Measurements from ENCODE around the gene VANGL1.
A peak's percentile ranks its signal among the peaks of the same experiment; 100 is the strongest.

The VANGL1 gene

DNA sequence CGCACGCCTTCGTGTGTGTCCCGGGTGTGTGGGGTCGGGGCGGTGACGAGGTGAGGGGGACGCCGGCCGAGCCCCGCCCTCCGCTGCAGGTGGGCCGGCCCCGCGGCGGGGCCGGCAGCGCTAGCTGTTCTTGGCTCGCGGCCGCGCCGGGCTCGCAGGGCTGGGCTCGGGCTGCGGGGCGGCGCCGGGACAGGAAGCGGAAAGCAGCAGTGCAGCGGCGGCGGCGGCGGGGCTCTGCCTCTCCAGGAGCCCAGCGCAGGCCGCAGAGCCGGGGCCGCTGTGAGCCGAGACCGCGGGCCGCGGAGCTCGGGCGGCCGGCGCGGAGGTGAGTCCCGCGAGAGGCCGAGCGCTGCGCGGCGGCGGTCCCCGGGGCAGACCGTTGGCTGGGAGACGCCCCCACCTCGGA, at the start of gene VANGL1:
Gene VANGL1, plus strand, starts transcription at position 209 of the 406 bp plus-strand sequence. CDS start 9,444 bp downstream, outside the sequence.
- Histone ChIP-seq H3K27ac (peak within 1 kb of the TSS in 10 of 11 experiments; percentile 56 to 82 (median 76); a peak in 21 of 22 replicates), H3K9ac (peak within 1 kb of the TSS; percentile 75 to 88 (median 83)), H3K4me3 (peak within 1 kb of the TSS; percentile 76 to 95 (median 89)), H4K20me1 (peaks cover 0 to 16% (median 7%) of the 10 kb centered on the region in 11 experiments; a peak in 5 of 22 replicates), H3K27me3 (no peaks in the 10 kb centered on the region), H3K4me1 (peaks cover 7 to 18% (median 13%) of the 10 kb centered on the region in 10 experiments), H3K4me2 (peak within 1 kb of the TSS; percentile 79 to 97 (median 90)), H3K9me3 (replicated peaks in 1 of 11) (peaks cover 12 to 28% (median 17%) of the 10 kb centered on the region in 11 experiments; a peak in 18 of 22 replicates), H3K36me3 (no peaks in the 10 kb centered on the region; a peak in 1 of 22 replicates)
- no peak for TF ChIP-seq Cebpa-rat (IDR thresholded peaks at IDR 0.05)

GRCh38 chr1:115592264-115592663, 49.5 kb upstream of the VANGL1 start:
- no peak for TF ChIP-seq Cebpa-rat (IDR thresholded peaks at IDR 0.05)
- H3K4me3 ChIP-seq, result no peak overlapping the region

GRCh38 chr1:115593365-115594259, 48.2 kb upstream of the VANGL1 start:
- TF ChIP-seq Cebpa-rat (IDR thresholded peaks at IDR 0.05), result no peak
- Histone ChIP-seq H3K36me3 (no peaks in the 10 kb centered on the region), H3K27me3 (no peaks in the 10 kb centered on the region), H3K9ac (no peak overlapping the region), H3K4me1 (peaks cover 4 to 38% (median 29%) of the 10 kb centered on the region in 10 experiments; a peak in 17 of 20 replicates), H3K4me3 (no peak overlapping the region), H3K27ac (no peak overlapping the region), H4K20me1 (no peaks in the 10 kb centered on the region), H3K9me3 (replicated peaks in 1 of 11) (peaks cover 14 to 20% (median 17%) of the 10 kb centered on the region in 11 experiments; a peak in 21 of 22 replicates), H3K4me2 (peak overlapping the region in 7 of 11 experiments; percentile 24 to 80 (median 71); a peak in 13 of 22 replicates)

More at GRCh38 chr1:115592264-115592663, 49.5 kb upstream of the VANGL1 start:
- no peaks in the 10 kb centered on the region for H4K20me1 ChIP-seq
- peak overlapping the region in 3 of 11 experiments; percentile 36 to 75 (median 71); a peak in 3 of 22 replicates for H3K4me2 ChIP-seq
- H3K36me3 ChIP-seq, result no peaks in the 10 kb centered on the region
- H3K27me3 ChIP-seq, result no peaks in the 10 kb centered on the region
- H3K4me1 ChIP-seq, result peaks cover 4 to 38% (median 29%) of the 10 kb centered on the region in 10 experiments; a peak in 17 of 20 replicates
- H3K9ac ChIP-seq, result no peak overlapping the region
- H3K9me3 ChIP-seq (replicated peaks in 1 of 11), result peaks cover 25 to 32% (median 28%) of the 10 kb centered on the region in 11 experiments
- no peak overlapping the region for H3K27ac ChIP-seq

GRCh38 chr1:115594600-115594999, 47.2 kb upstream of the VANGL1 start:
- no peaks in the 10 kb centered on the region for H3K36me3 ChIP-seq
- H3K9me3 ChIP-seq (replicated peaks in 1 of 11), result peaks cover 14 to 20% (median 17%) of the 10 kb centered on the region in 11 experiments; a peak in 21 of 22 replicates
- TF ChIP-seq Cebpa-rat (IDR thresholded peaks at IDR 0.05), result no peak
- H4K20me1 ChIP-seq, result no peaks in the 10 kb centered on the region
- H3K27ac ChIP-seq, result no peak overlapping the region
- no peaks in the 10 kb centered on the region for H3K27me3 ChIP-seq
- H3K9ac ChIP-seq, result peak overlapping the region in 1 of 11 experiments; percentile 7; a peak in 1 of 22 replicates
- H3K4me2 ChIP-seq, result peak overlapping the region in 9 of 11 experiments; percentile 19 to 80 (median 66); a peak in 15 of 22 replicates
- H3K4me3 ChIP-seq, result no peak overlapping the region
- H3K4me1 ChIP-seq, result peaks cover 4 to 38% (median 29%) of the 10 kb centered on the region in 10 experiments; a peak in 17 of 20 replicates

DNA sequence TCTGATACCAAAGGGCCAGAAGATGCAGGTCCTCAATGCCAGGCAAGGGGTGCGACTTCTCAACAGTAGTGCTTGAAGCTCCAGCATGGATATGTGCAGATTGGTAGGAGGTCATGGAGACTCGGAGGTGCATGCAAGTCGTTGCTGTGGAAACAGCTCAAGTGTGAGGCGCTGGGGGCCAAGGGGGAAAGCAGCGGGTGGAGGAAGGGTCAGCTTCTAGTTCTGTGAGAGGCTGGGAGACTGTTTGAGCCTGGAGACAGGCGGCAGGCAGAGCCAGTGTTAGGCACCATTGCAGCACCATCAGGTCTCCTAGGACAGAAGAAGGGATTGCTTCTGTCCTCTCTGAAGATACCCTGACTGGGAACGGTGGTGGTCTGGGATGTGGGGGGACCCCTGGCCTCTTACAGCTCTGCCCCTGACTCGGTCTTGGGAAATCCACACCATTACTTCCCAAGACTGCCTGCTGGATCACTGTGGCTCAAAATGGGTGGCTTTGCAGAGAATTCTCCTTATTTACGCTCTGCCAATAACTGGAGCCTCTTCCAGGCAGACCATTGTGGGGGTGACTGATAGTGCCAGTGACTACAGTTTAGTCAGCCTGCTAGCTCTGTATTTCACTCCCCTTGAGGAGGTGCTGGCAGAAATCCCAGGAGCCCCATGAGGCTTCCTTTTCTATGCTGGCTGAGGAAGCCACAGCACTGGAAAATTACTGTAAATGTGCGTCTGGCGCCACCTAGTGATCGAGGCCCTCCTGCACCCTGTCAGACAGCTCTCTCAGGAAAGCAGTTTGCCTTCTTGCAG, 46.3 kb upstream of the VANGL1 start:
- TF ChIP-seq Cebpa-rat (IDR thresholded peaks at IDR 0.05), result no peak
- H3K9me3 ChIP-seq (replicated peaks in 1 of 11), result peaks cover 14 to 20% (median 17%) of the 10 kb centered on the region in 11 experiments; a peak in 21 of 22 replicates
- no peaks in the 10 kb centered on the region for H3K36me3 ChIP-seq
- no peak overlapping the region for H3K4me3 ChIP-seq
- H3K4me2 ChIP-seq, result peak overlapping the region in 10 of 11 experiments; percentile 19 to 80 (median 60); a peak in 19 of 22 replicates
- H3K27me3 ChIP-seq, result no peaks in the 10 kb centered on the region
- no peaks in the 10 kb centered on the region for H4K20me1 ChIP-seq
- H3K9ac ChIP-seq, result peak overlapping the region in 3 of 11 experiments; percentile 3 to 29 (median 7); a peak in 2 of 22 replicates
- H3K4me1 ChIP-seq, result peaks cover 4 to 38% (median 29%) of the 10 kb centered on the region in 10 experiments; a peak in 17 of 20 replicates
- no peak overlapping the region; a peak in 1 of 22 replicates for H3K27ac ChIP-seq

GRCh38 chr1:115596080-115596780, 45.5 kb upstream of the VANGL1 start:
- no peaks in the 10 kb centered on the region for H4K20me1 ChIP-seq
- no peak overlapping the region for H3K9ac ChIP-seq
- H3K36me3 ChIP-seq, result no peaks in the 10 kb centered on the region
- H3K4me1 ChIP-seq, result peaks cover 4 to 38% (median 29%) of the 10 kb centered on the region in 10 experiments; a peak in 17 of 20 replicates
- H3K4me2 ChIP-seq, result no peak overlapping the region; a peak in 1 of 22 replicates
- no peaks in the 10 kb centered on the region for H3K27me3 ChIP-seq
- no peak overlapping the region for H3K27ac ChIP-seq
- TF ChIP-seq Cebpa-rat (IDR thresholded peaks at IDR 0.05), result no peak
- H3K4me3 ChIP-seq, result no peak overlapping the region
- H3K9me3 ChIP-seq (replicated peaks in 1 of 11), result peaks cover 13 to 19% (median 14%) of the 10 kb centered on the region in 11 experiments; a peak in 21 of 22 replicates

- Histone ChIP-seq H3K4me1 (no peaks in the 10 kb centered on the region), H4K20me1 (no peaks in the 10 kb centered on the region), H3K9me3 (replicated peaks in 1 of 11) (0 out of 22 replicates have a peak, but pooled peaks cover 0 to 11% (median 0%) of the 10 kb centered on the region in 11 experiments), H3K4me3 (no peak overlapping the region), H3K27me3 (no peaks in the 10 kb centered on the region), H3K4me2 (no peak overlapping the region), H3K36me3 (no peaks in the 10 kb centered on the region), H3K9ac (no peak overlapping the region), H3K27ac (no peak overlapping the region)
- TF ChIP-seq Cebpa-rat (IDR thresholded peaks at IDR 0.05), result no peak
Observed at GRCh38 chr1:115604508-115604907, 37.3 kb upstream of the VANGL1 start.

- Histone ChIP-seq H3K27me3 (no peaks in the 10 kb centered on the region), H3K4me1 (no peaks in the 10 kb centered on the region), H3K4me3 (no peak overlapping the region), H4K20me1 (no peaks in the 10 kb centered on the region), H3K9ac (no peak overlapping the region), H3K9me3 (replicated peaks in 1 of 11) (0 out of 22 replicates have a peak, but pooled peaks cover 0 to 9% (median 0%) of the 10 kb centered on the region in 11 experiments), H3K36me3 (no peaks in the 10 kb centered on the region), H3K4me2 (no peak overlapping the region), H3K27ac (no peak overlapping the region)
- TF ChIP-seq Cebpa-rat (IDR thresholded peaks at IDR 0.05), result no peak
Observed at GRCh38 chr1:115606305-115606704, 35.5 kb upstream of the VANGL1 start.

Measured in BLaER1 treated with 17β-estradiol and CSF1 and Interleukin-3, amounts not matched to agents 10 nM and 100 nM (cell line).